Naive thymus-derived CD4-positive, alpha-beta T cell (primary cell): ENCODE measurements around the gene SPTBN5. TPM values are rescaled to one million over a fixed set of nuclear protein-coding genes. Genes with fewer than 3 reads are reported as not detected.
A peak's percentile ranks its signal among the peaks of the same experiment; 100 is the strongest.

Source experiments
- ATAC-seq: fragments of 150-1000 bp; cut with Tn5 transposase; 2 replicates; pipeline ENCODE4 v1.10.0; 2021; ENCODE audit warnings: mild to moderate bottlenecking, moderate library complexity
- CTCF ChIA-PET: fragments of 350-600 bp; sonication (Branson Sonifier 250); formaldehyde crosslinking; loops from one replicate; lab custom pipeline; 2021; ENCODE audit warnings: antibody characterized with exemption; lab: Charles Lee
- POLR2A ChIA-PET: fragments of 350-600 bp; sonication (Branson Sonifier 250); formaldehyde crosslinking; loops from one replicate; lab custom pipeline; 2021; ENCODE audit warnings: antibody characterized with exemption, inconsistent platforms; lab: Charles Lee
- DNase-seq, 9 donors: peaks; one replicate each; pipeline versions ENCODE4 v3.0.0 to v3.0.0-alpha.2; 2020 to 2022; ENCODE audit warnings: mixed read lengths in 1 of 9
- H3K27ac ChIP-seq: one replicate; pipeline ENCODE4 v1.7.0; 2013; ENCODE audit warnings: mild to moderate bottlenecking, low read depth, low read length, moderate library complexity
- H3K27me3 ChIP-seq, 2 donors: one replicate each; pipeline ENCODE4 v1.7.0; 2013; ENCODE audit warnings: low read length in 2 of 2, mild to moderate bottlenecking in 2 of 2, moderate library complexity in 2 of 2; ENCODE audit not compliant: control insufficient read depth in 2 of 2, insufficient read depth in 2 of 2
- H3K36me3 ChIP-seq, 3 experiments: 1 replicate in 2 of 3; 2 replicates in 1 of 3; pipeline ENCODE4 v1.7.0; 2013; ENCODE audit warnings: low read length in 3 of 3, mild to moderate bottlenecking in 3 of 3, moderate library complexity in 1 of 3; ENCODE audit not compliant: insufficient read depth in 3 of 3, control insufficient read depth in 2 of 3
- H3K4me1 ChIP-seq, 2 donors: one replicate each; pipeline ENCODE4 v1.7.0; 2013; ENCODE audit warnings: low read length in 2 of 2, mild to moderate bottlenecking in 2 of 2, moderate library complexity in 1 of 2; ENCODE audit not compliant: control insufficient read depth in 2 of 2, insufficient read depth in 2 of 2
- H3K4me3 ChIP-seq: 2 replicates; pipeline ENCODE4 v1.7.0; 2013; ENCODE audit warnings: mild to moderate bottlenecking, low read length
- H3K9me3 ChIP-seq, 3 experiments: 1 replicate in 2 of 3; 2 replicates in 1 of 3; pipeline ENCODE4 v1.7.0; 2013; ENCODE audit warnings: low read length in 3 of 3; ENCODE audit not compliant: control insufficient read depth in 2 of 3
- H3K27ac Mint-ChIP-seq, 9 donors: one replicate each; pipeline ENCODE4 v1.8.0; 2020 to 2022; ENCODE audit warnings: mixed read lengths in 9 of 9, mild to moderate bottlenecking in 8 of 9, moderate library complexity in 5 of 9, inconsistent platforms in 2 of 9
- H3K27me3 Mint-ChIP-seq, 5 donors: one replicate each; pipeline ENCODE4 v1.8.0; 2021 to 2022; ENCODE audit warnings: mixed read lengths in 5 of 5, mild to moderate bottlenecking in 1 of 5
- H3K36me3 Mint-ChIP-seq, 5 donors: one replicate each; pipeline ENCODE4 v1.8.0; 2020 to 2022; ENCODE audit warnings: mixed read lengths in 5 of 5, mild to moderate bottlenecking in 3 of 5, inconsistent platforms in 1 of 5
- H3K4me1 Mint-ChIP-seq, 7 donors: one replicate each; pipeline ENCODE4 v1.8.0; 2020 to 2022; ENCODE audit warnings: mixed read lengths in 7 of 7, mild to moderate bottlenecking in 3 of 7, inconsistent platforms in 1 of 7
- H3K4me3 Mint-ChIP-seq, 10 donors: one replicate each; pipeline ENCODE4 v1.8.0; 2020 to 2022; ENCODE audit warnings: mild to moderate bottlenecking in 10 of 10, mixed read lengths in 10 of 10, moderate library complexity in 6 of 10, inconsistent platforms in 2 of 10
- H3K9me3 Mint-ChIP-seq, 11 donors: one replicate each; pipeline ENCODE4 v1.8.0; 2020 to 2022; ENCODE audit warnings: mixed read lengths in 11 of 11, mild to moderate bottlenecking in 4 of 11, inconsistent platforms in 1 of 11, moderate library complexity in 1 of 11
- intact Hi-C, 2 donors: fragments of 100-400 bp; cut with micrococcal nuclease; formaldehyde crosslinking; loops; one replicate each; pipeline ENCODE4 v1.15.1; 2023
- microRNA-seq: library from miRNA; unstranded; fragments of <30 nt; microRNA quantifications from one replicate; pipeline ENCODE4 v1.2.0, GENCODE V29; 2022; ENCODE audit warnings: borderline microRNAs expressed
- polyA plus RNA-seq, 2 donors: library from polyadenylated mRNA; unstranded; fragments of 300-500 nt; fragmentation: Illumina TruSeq; gene quantifications; one replicate each; pipeline ENCODE4 v1.2.3, GENCODE V29; 2021
- total RNA-seq, 6 experiments: library from RNA in 5 of 6; stranded (reverse) in 5 of 6; gene quantifications; 1 replicate in 5 of 6; 2 replicates in 1 of 6; pipeline ENCODE4 v1.2.3 and lab custom pipeline; 2021 to 2026

Gene SPTBN5
- total and polyA plus RNA-seq, 7 experiments from 2014 or later, result 0.12 to 2.7 (median 1.7) TPM; not detected in 1

GRCh38 chr15:41801185-41801584, 92.7 kb downstream of the SPTBN5 start:
- H3K27me3 ChIP-seq, result no peaks in the 10 kb centered on the region
- peaks cover 13 to 25% (median 20%) of the 10 kb centered on the region in 7 donors for H3K4me1 Mint-ChIP-seq
- ATAC-seq (no peak), DNase-seq (no peak)
- no peaks in the 10 kb centered on the region for H3K4me1 ChIP-seq
- ChIA-PET POLR2A (interaction anchor here (1.1 to 1.2 kb wide), 2 partner anchors 10 to 26 kb away, joined by 3 read pairs; no protein-coding TSS in a partner anchor), CTCF (interaction anchor here (0.5 to 1.8 kb wide), 2 partner anchors 10 to 182 kb away, joined by 3 to 4 read pairs; no protein-coding TSS in a partner anchor)
- H3K36me3 Mint-ChIP-seq, result peaks cover 0 to 24% (median 11%) of the 10 kb centered on the region in 5 donors
- no peaks in the 10 kb centered on the region for H3K9me3 Mint-ChIP-seq
- H3K9me3 ChIP-seq, result no peaks in the 10 kb centered on the region
- no peak overlapping the region for H3K27ac Mint-ChIP-seq
- H3K4me3 ChIP-seq, result no peak overlapping the region
- peaks cover 0 to 23% (median 0%) of the 10 kb centered on the region in 3 experiments for H3K36me3 ChIP-seq
- H3K27ac ChIP-seq, result no peak overlapping the region
- intact Hi-C loops, result no loop called here
- no peaks in the 10 kb centered on the region for H3K27me3 Mint-ChIP-seq
- H3K4me3 Mint-ChIP-seq, result no peak overlapping the region

- intact Hi-C loops, result no loop called here
- Mint-ChIP-seq H3K27me3 (no peaks in the 10 kb centered on the region), H3K9me3 (no peaks in the 10 kb centered on the region), H3K4me1 (peaks cover 19 to 30% (median 26%) of the 10 kb centered on the region in 7 donors), H3K4me3 (no peak overlapping the region), H3K36me3 (peaks cover 0 to 21% (median 11%) of the 10 kb centered on the region in 5 donors), H3K27ac (peak overlapping the region in 1 of 9 donors; percentile 15)
- no peaks in the 10 kb centered on the region for H3K4me1 ChIP-seq
- no peak for ATAC-seq
- ChIA-PET CTCF (interaction anchor here (1.8 kb wide), 1 partner anchor 11 kb away, joined by 4 read pairs; no protein-coding TSS in a partner anchor), POLR2A (no interaction called here)
- H3K9me3 ChIP-seq, result no peaks in the 10 kb centered on the region
- peaks cover 0 to 23% (median 0%) of the 10 kb centered on the region in 3 experiments for H3K36me3 ChIP-seq
- no peak for DNase-seq
- no peak overlapping the region for H3K27ac ChIP-seq
- H3K27me3 ChIP-seq, result no peaks in the 10 kb centered on the region
- H3K4me3 ChIP-seq, result no peak overlapping the region
Observed at GRCh38 chr15:41799488-41799805, 94.4 kb downstream of the SPTBN5 start.

- ChIA-PET POLR2A (no interaction called here), CTCF (no interaction called here)
- intact Hi-C loops, result no loop called here
- Mint-ChIP-seq H3K27me3 (no peaks in the 10 kb centered on the region), H3K27ac (peak overlapping the region in 1 of 9 donors; percentile 21), H3K36me3 (peaks cover 0 to 21% (median 9%) of the 10 kb centered on the region in 5 donors), H3K9me3 (no peaks in the 10 kb centered on the region), H3K4me3 (no peak overlapping the region), H3K4me1 (peaks cover 19 to 33% (median 27%) of the 10 kb centered on the region in 7 donors)
- ATAC-seq (no peak), DNase-seq (no peak)
- no peak overlapping the region for H3K27ac ChIP-seq
- H3K4me3 ChIP-seq, result no peak overlapping the region
- no peaks in the 10 kb centered on the region for H3K9me3 ChIP-seq
- H3K27me3 ChIP-seq, result no peaks in the 10 kb centered on the region
- H3K4me1 ChIP-seq, result no peaks in the 10 kb centered on the region
- H3K36me3 ChIP-seq, result peaks cover 0 to 23% (median 0%) of the 10 kb centered on the region in 3 experiments
Observed at GRCh38 chr15:41798607-41799487, 95.0 kb downstream of the SPTBN5 start.

Small RNA genes within 50 kb of the gene (microRNA-seq; reads per million reads assigned to microRNA genes)
- not detected for gene MIR4310

Other genes with a start within 250 kb of the SPTBN5 start
- 10 to 100 TPM; 35.8 to 73.8 (median 47.3) TPM for gene MGA, start 233.6 kb downstream of the SPTBN5 start, total RNA-seq
- 10 to 100 TPM; 12.7 to 25.1 TPM for gene MGA, start 233.6 kb downstream of the SPTBN5 start, polyA plus RNA-seq
- gene MAPKBP1, start 119.6 kb downstream of the SPTBN5 start, total RNA-seq, result 10 to 100 TPM; 36.5 to 44.7 (median 41.1) TPM
- gene MAPKBP1, start 119.6 kb downstream of the SPTBN5 start, polyA plus RNA-seq, result 1 to 10 TPM; 3.0 to 4.3 TPM
- 10 to 100 TPM; 25.3 to 83.7 (median 52.1) TPM for gene JMJD7, start 66.0 kb downstream of the SPTBN5 start, total RNA-seq
- 10 to 100 TPM; 22.4 to 28.6 TPM for gene JMJD7, start 66.0 kb downstream of the SPTBN5 start, polyA plus RNA-seq
- gene PLA2G4B, start 55.2 kb downstream of the SPTBN5 start, total RNA-seq, result 10 to 100 TPM; 21.1 to 69.9 (median 33.9) TPM
- gene PLA2G4B, start 55.2 kb downstream of the SPTBN5 start, polyA plus RNA-seq, result 1 to 10 TPM in 1 of 2 donors, under 1 TPM in 1; 0.98 to 2.3 TPM
- 10 to 100 TPM; 10.4 to 48.3 (median 23.7) TPM for gene EHD4, start 78.5 kb upstream of the SPTBN5 start, total RNA-seq
- 1 to 10 TPM; 5.6 to 8.9 TPM for gene EHD4, start 78.5 kb upstream of the SPTBN5 start, polyA plus RNA-seq
- not detected for gene PLA2G4E, start 127.0 kb upstream of the SPTBN5 start, total RNA-seq
- gene PLA2G4E, start 127.0 kb upstream of the SPTBN5 start, polyA plus RNA-seq, result not detected
- gene PLA2G4D, start 200.5 kb upstream of the SPTBN5 start, total RNA-seq, result not detected
- gene PLA2G4D, start 200.5 kb upstream of the SPTBN5 start, polyA plus RNA-seq, result not detected